NOMO-1 (cell line): ENCODE results near the gene NPRL2.
A peak's percentile ranks its signal among the peaks of the same experiment; 100 is the strongest.

Experiments used
- DNase-seq, 2 experiments: peaks; one replicate each; lab custom pipeline; 2025; ENCODE audit not compliant: unreplicated experiment in 2 of 2; lab: John Stamatoyannopoulos, UW

NPRL2 gene

GRCh38 chr3:50350527-50351322, at the start of gene NPRL2, which contains the start of gene CYB561D2:
Gene NPRL2, minus strand, starts transcription at chr3:50350775. Its CDS starts 123 bp downstream, at chr3:50350652.
Gene CYB561D2, plus strand, starts transcription at chr3:50350862. Its CDS starts 572 bp downstream, at chr3:50351434.
- DNase-seq = peak; percentile 91 to 94

- no peak for DNase-seq
Measured at GRCh38 chr3:50396502-50396901, 45.9 kb upstream of the NPRL2 start.

GRCh38 chr3:50395070-50395860, 44.7 kb upstream of the NPRL2 start:
- DNase-seq = peak; percentile 75 to 79

GRCh38 chr3:50393061-50393460, 42.5 kb upstream of the NPRL2 start:
- DNase-seq = no peak

- DNase-seq = no peak
Measured at GRCh38 chr3:50392101-50392715, 41.6 kb upstream of the NPRL2 start.

GRCh38 chr3:50390508-50391224, 40.1 kb upstream of the NPRL2 start:
- no peak for DNase-seq

GRCh38 chr3:50389414-50389767, 38.8 kb upstream of the NPRL2 start:
- no peak for DNase-seq

- DNase-seq = no peak
Measured at GRCh38 chr3:50388720-50389413, 38.3 kb upstream of the NPRL2 start.

- DNase-seq = no peak
Measured at GRCh38 chr3:50388016-50388719, 37.6 kb upstream of the NPRL2 start.

- DNase-seq = no peak
Measured at GRCh38 chr3:50385754-50386153, 35.2 kb upstream of the NPRL2 start.

- DNase-seq = no peak
Measured at GRCh38 chr3:50383750-50384149, 33.2 kb upstream of the NPRL2 start.

GRCh38 chr3:50382722-50383121, 32.1 kb upstream of the NPRL2 start:
- no peak for DNase-seq

GRCh38 chr3:50381383-50381782, 30.8 kb upstream of the NPRL2 start:
- DNase-seq = no peak

GRCh38 chr3:50380405-50381085, 30.0 kb upstream of the NPRL2 start:
- no peak for DNase-seq

- no peak for DNase-seq
Measured at GRCh38 chr3:50378757-50379156, 28.2 kb upstream of the NPRL2 start.

GRCh38 chr3:50378024-50378423, 27.4 kb upstream of the NPRL2 start:
- no peak for DNase-seq

GRCh38 chr3:50375258-50375931, 24.8 kb upstream of the NPRL2 start:
- peak in 1 of 2 experiments; percentile 4 for DNase-seq
